B cell (primary cell): Measurements from ENCODE around the gene NUDT16L1. TPM values are rescaled to one million over a fixed set of nuclear protein-coding genes. Genes with fewer than 3 reads are reported as not detected.

ENCODE experiments used
- ATAC-seq: fragments of 200-7000 bp; cut with Tn5 transposase; one replicate; pipeline ENCODE4 v1.10.0; 2021; ENCODE audit warnings: low read depth, mild to moderate bottlenecking, moderate number of reproducible peaks, moderate library complexity
- CTCF ChIA-PET: fragments of 350-600 bp; sonication (Branson Sonifier 250); formaldehyde crosslinking; loops from one replicate; lab custom pipeline; 2021; ENCODE audit warnings: antibody characterized with exemption, inconsistent platforms; lab: Charles Lee
- POLR2A ChIA-PET: fragments of 350-600 bp; sonication (Branson Sonifier 250); formaldehyde crosslinking; loops from one replicate; lab custom pipeline; 2021; ENCODE audit warnings: antibody characterized with exemption; lab: Charles Lee
- DNase-seq: peaks from one replicate; pipeline ENCODE4 v3.0.0; 2013
- H2AFZ ChIP-seq: 2 replicates; pipeline ENCODE4 v1.6.1; 2012; ENCODE audit warnings: mild to moderate bottlenecking, low read depth, low read length; ENCODE audit not compliant: insufficient read depth, poor library complexity, severe bottlenecking
- H3K27ac ChIP-seq, 2 donors: 1 replicate in 1 of 2; 2 replicates in 1 of 2; pipeline ENCODE4 v1.5.1; 2012 to 2013; ENCODE audit warnings: low read length in 2 of 2, mild to moderate bottlenecking in 2 of 2, moderate library complexity in 1 of 2
- H3K27me3 ChIP-seq, 4 experiments: fragments of 200-600 bp in 1 of 4; sonication (generic) in 1 of 4; replicated peaks in 1 of 4; 1 replicate in 2 of 4; 2 replicates in 2 of 4; pipeline versions ENCODE4 v1.6.1 to v1.7.0; 2013 to 2016; ENCODE audit warnings: low read length in 3 of 4, mild to moderate bottlenecking in 2 of 4, mixed read lengths in 1 of 4, moderate library complexity in 1 of 4; ENCODE audit not compliant: insufficient read depth in 4 of 4, control insufficient read depth in 3 of 4; ENCODE audit errors: control extremely low read depth in 1 of 4
- H3K36me3 ChIP-seq, 2 experiments: replicated peaks in 1 of 2; 1 replicate in 1 of 2; 2 replicates in 1 of 2; pipeline versions ENCODE4 v1.6.1 to v1.7.1; 2013; ENCODE audit warnings: low read length in 1 of 2; ENCODE audit not compliant: insufficient read depth in 2 of 2, control insufficient read depth in 1 of 2; ENCODE audit errors: control extremely low read depth in 1 of 2, extremely low read depth in 1 of 2
- H3K4me1 ChIP-seq, 2 donors: fragments of 200-600 bp in 1 of 2; sonication (generic) in 1 of 2; 1 replicate in 1 of 2; 2 replicates in 1 of 2; pipeline versions ENCODE4 v1.5.1 to v1.6.1; 2013 to 2017; ENCODE audit warnings: low read length in 2 of 2; ENCODE audit not compliant: control insufficient read depth in 2 of 2, insufficient read depth in 2 of 2
- H3K4me2 ChIP-seq: replicated peaks from 2 replicates; pipeline ENCODE3; 2012; ENCODE audit warnings: mild to moderate bottlenecking, low read depth, low read length; ENCODE audit not compliant: poor library complexity, severe bottlenecking
- H3K4me3 ChIP-seq, 5 experiments: fragments of 200-600 bp in 1 of 5; sonication (generic) in 1 of 5; 1 replicate in 3 of 5; 2 replicates in 2 of 5; pipeline versions ENCODE4 v1.5.1 to v1.7.0; 2011 to 2016; ENCODE audit warnings: low read length in 4 of 5, mild to moderate bottlenecking in 4 of 5, low read depth in 2 of 5, control low read depth in 1 of 5, moderate library complexity in 1 of 5; ENCODE audit not compliant: insufficient read depth in 1 of 5; ENCODE audit errors: control extremely low read depth in 1 of 5, extremely low read depth in 1 of 5
- H3K79me2 ChIP-seq: fragments of 200-600 bp; sonication (generic); one replicate; pipeline ENCODE4 v1.6.0; 2016; ENCODE audit warnings: low read length; ENCODE audit not compliant: control insufficient read depth, insufficient read depth
- H3K9ac ChIP-seq: fragments of 200-600 bp; sonication (generic); 2 replicates; pipeline ENCODE4 v1.6.1; 2017; ENCODE audit warnings: mild to moderate bottlenecking, low read length, moderate library complexity
- H3K9me3 ChIP-seq, 3 donors: one replicate each; pipeline versions ENCODE4 v1.6.1 to v1.7.1; 2013; ENCODE audit warnings: low read length in 2 of 3; ENCODE audit not compliant: control insufficient read depth in 2 of 3, insufficient read depth in 1 of 3; ENCODE audit errors: control extremely low read depth in 1 of 3
- H4K20me1 ChIP-seq: 2 replicates; pipeline ENCODE4 v1.6.0; 2012; ENCODE audit warnings: mild to moderate bottlenecking, low read length; ENCODE audit not compliant: insufficient read depth, control insufficient read depth, poor library complexity, severe bottlenecking
- H3K27ac Mint-ChIP-seq: one replicate; pipeline ENCODE4 v1.8.0; 2021; ENCODE audit warnings: mixed read lengths
- H3K27me3 Mint-ChIP-seq: one replicate; pipeline ENCODE4 v1.8.0; 2021; ENCODE audit warnings: mixed read lengths
- H3K4me1 Mint-ChIP-seq: one replicate; pipeline ENCODE4 v1.8.0; 2021; ENCODE audit warnings: mixed read lengths
- H3K4me3 Mint-ChIP-seq: one replicate; pipeline ENCODE4 v1.8.0; 2021; ENCODE audit warnings: mixed read lengths
- H3K9me3 Mint-ChIP-seq: one replicate; pipeline ENCODE4 v1.8.0; 2022; ENCODE audit warnings: mixed read lengths; ENCODE audit not compliant: insufficient read depth
- EZH2 ChIP-seq: IDR thresholded peaks from 2 replicates; pipeline ENCODE4 v1.6.1; 2012; ENCODE audit warnings: borderline replicate concordance, low read depth, mild to moderate bottlenecking, moderate library complexity, low read length; ENCODE audit not compliant: insufficient read depth, poor library complexity, severe bottlenecking
- WGBS: methylation state at CpG from one replicate; pipeline ENCODE4 v1.1.5; 2013; ENCODE audit warnings: missing lambda C conversion rate; ENCODE audit not compliant: insufficient coverage; 5-methylcytosine and 5-hydroxymethylcytosine counted together
- intact Hi-C: fragments of 100-400 bp; cut with micrococcal nuclease; formaldehyde crosslinking; loops from one replicate; pipeline ENCODE4 v1.10.0; 2022
- polyA plus RNA-seq: library from polyadenylated mRNA; depleted of rRNA; stranded (reverse); fragments of >200 nt; gene quantifications from 2 replicates; pipeline ENCODE4 v1.2.3, GENCODE V29; 2012
- total RNA-seq, 2 donors: library from RNA; stranded (reverse); fragments of 120-200 nt in 1 of 2; gene quantifications; 1 replicate in 1 of 2; 2 replicates in 1 of 2; pipeline versions ENCODE4 v1.2.3 to v1.2.4, GENCODE V29; 2013 to 2022
- TF ChIP-seq, protein P1 (sequence below): fragments of 200-600 bp; IDR thresholded peaks from one replicate; pipeline ENCODE4 v1.8.0; 2022; ENCODE audit warnings: antibody characterized with exemption, mild to moderate bottlenecking

The NUDT16L1 gene
- total and polyA plus RNA-seq, 2 donors (not counting 1 experiment from before 2014, with no cell fraction given): 38.5 to 59.2 TPM

DNA sequence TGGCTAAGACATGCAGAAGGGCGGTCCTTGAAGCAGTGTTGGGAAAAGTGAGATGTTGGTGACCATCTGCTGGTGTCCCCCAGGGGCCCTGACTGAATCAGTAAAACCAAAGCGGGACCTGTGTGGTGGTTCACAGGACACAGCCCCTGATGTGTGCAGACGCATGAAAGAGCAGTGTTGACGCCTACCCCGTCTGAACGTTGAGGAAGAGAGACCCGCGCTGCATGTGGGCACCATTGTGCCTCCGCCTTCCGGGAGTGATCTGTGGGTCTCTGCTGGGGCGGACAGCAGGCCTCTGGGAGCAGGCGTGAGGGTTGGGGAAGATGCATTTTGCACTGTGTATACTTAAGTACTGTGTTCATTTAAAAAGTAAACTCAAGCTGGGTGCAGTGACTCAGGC is 37.1 kb upstream of the NUDT16L1 start:
- Histone ChIP-seq H3K9me3 (no peaks in the 10 kb centered on the region), H3K36me3 (peaks cover 0 to 51% of the 10 kb centered on the region in 2 experiments), H3K4me3 (no peak overlapping the region), H2AFZ (no peak overlapping the region), H4K20me1 (peaks cover 36% of the 10 kb centered on the region), H3K27ac (no peak overlapping the region), H3K79me2 (peaks cover 12% of the 10 kb centered on the region), H3K27me3 (no peaks in the 10 kb centered on the region), H3K4me1 (peaks cover 0 to 22% of the 10 kb centered on the region in 2 donors), H3K4me2 (no peak overlapping the region), H3K9ac (no peak overlapping the region)
- peaks cover 10% of the 10 kb centered on the region for H3K4me1 Mint-ChIP-seq
- no peak for ATAC-seq
- H3K27ac Mint-ChIP-seq: no peak overlapping the region
- intact Hi-C loops: no loop called here
- WGBS: 96% methylated on average over 12 of the region's 12 CpGs
- H3K27me3 Mint-ChIP-seq: no peaks in the 10 kb centered on the region
- TF ChIP-seq, protein P1, sequence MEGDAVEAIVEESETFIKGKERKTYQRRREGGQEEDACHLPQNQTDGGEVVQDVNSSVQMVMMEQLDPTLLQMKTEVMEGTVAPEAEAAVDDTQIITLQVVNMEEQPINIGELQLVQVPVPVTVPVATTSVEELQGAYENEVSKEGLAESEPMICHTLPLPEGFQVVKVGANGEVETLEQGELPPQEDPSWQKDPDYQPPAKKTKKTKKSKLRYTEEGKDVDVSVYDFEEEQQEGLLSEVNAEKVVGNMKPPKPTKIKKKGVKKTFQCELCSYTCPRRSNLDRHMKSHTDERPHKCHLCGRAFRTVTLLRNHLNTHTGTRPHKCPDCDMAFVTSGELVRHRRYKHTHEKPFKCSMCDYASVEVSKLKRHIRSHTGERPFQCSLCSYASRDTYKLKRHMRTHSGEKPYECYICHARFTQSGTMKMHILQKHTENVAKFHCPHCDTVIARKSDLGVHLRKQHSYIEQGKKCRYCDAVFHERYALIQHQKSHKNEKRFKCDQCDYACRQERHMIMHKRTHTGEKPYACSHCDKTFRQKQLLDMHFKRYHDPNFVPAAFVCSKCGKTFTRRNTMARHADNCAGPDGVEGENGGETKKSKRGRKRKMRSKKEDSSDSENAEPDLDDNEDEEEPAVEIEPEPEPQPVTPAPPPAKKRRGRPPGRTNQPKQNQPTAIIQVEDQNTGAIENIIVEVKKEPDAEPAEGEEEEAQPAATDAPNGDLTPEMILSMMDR: no peak
- H3K4me3 Mint-ChIP-seq: no peak overlapping the region
- ChIA-PET CTCF (no interaction called here), POLR2A (no interaction called here)
- no peaks in the 10 kb centered on the region for H3K9me3 Mint-ChIP-seq
- no peak for DNase-seq

DNA sequence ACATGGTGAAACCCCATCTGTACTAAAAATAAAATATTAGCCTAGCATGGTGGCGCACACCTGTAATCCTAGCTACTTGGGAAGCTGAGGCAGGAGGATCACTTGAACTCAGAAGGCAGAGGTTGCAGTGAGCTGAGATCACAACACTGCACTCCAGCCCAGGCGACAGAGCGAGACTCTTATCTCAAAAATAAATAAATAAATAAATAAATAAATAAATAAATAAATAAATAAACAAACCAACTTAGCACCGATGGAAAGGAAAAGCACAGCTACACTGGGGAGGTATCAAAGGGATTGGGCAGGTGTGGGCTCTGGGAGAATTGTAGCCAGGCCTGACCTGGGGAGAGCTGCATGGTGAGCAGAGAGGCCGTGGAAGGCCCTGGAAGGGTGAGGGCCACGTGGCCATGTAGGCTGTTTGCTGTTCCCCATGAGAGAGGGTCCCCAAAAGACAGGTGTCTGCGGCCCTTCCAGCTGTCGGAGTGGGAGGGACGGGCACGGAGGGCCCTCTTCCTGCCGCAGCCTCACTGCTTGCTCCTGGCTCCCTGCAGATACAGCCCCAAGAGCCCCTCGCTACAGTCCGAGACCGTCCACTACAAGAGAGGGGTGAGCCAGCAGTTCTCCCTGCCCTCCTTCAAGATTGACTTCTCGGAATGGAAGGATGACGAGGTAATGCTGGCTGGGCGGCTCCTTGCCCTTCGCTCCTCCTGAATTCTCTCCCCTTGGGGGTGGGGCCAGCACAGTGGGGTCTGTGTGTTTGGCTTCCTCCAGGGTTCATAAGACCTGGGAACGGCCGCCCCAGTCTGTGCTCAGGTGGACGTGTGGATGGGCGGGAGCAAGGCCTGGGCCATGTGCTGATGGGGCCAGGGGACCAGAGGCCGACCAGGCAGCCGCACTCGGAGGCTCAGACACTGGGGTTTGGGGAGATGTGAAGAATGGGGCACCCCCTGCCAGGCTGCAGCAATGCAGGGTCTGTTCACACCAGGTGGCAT is 36.4 kb upstream of the NUDT16L1 start:
- peaks cover 0 to 50% of the 10 kb centered on the region in 2 experiments for H3K36me3 ChIP-seq
- DNase-seq (no peak), ATAC-seq (no peak)
- WGBS: 97% methylated on average over 23 of the region's 25 CpGs
- H3K27me3 Mint-ChIP-seq: no peaks in the 10 kb centered on the region
- H3K4me3 ChIP-seq: no peak overlapping the region
- peaks cover 2% of the 10 kb centered on the region for H3K4me1 Mint-ChIP-seq
- H4K20me1 ChIP-seq: peaks cover 36% of the 10 kb centered on the region
- intact Hi-C loops: no loop called here
- H3K79me2 ChIP-seq: peaks cover 8% of the 10 kb centered on the region
- peaks cover 0 to 15% of the 10 kb centered on the region in 2 donors for H3K4me1 ChIP-seq
- no peak overlapping the region for H3K4me3 Mint-ChIP-seq
- H3K9ac ChIP-seq: no peak overlapping the region
- no peak overlapping the region for H2AFZ ChIP-seq
- no peak overlapping the region for H3K27ac ChIP-seq
- H3K27ac Mint-ChIP-seq: no peak overlapping the region
- ChIA-PET POLR2A (interaction anchor here (0.7 kb wide), 1 partner anchor 383 kb away, joined by 3 read pairs; no protein-coding TSS in a partner anchor), CTCF (no interaction called here)
- no peaks in the 10 kb centered on the region for H3K9me3 Mint-ChIP-seq
- no peak overlapping the region for H3K4me2 ChIP-seq
- H3K9me3 ChIP-seq: no peaks in the 10 kb centered on the region
- TF ChIP-seq, protein P1: no peak
- no peak for TF ChIP-seq EZH2
- H3K27me3 ChIP-seq: no peaks in the 10 kb centered on the region
